ENCODE results near the gene ZNRF2. TPM values are rescaled to one million over a fixed set of nuclear protein-coding genes. Genes with fewer than 3 reads are reported as not detected.
"Not testable (repeated sequence)": the region's sequence is repeated elsewhere in the genome, so short reads cannot be mapped to it uniquely, and the experiment has no call there.

ZNRF2 gene
- total RNA-seq, 1 experiment from 2014 or later = 19.9 TPM

DNA sequence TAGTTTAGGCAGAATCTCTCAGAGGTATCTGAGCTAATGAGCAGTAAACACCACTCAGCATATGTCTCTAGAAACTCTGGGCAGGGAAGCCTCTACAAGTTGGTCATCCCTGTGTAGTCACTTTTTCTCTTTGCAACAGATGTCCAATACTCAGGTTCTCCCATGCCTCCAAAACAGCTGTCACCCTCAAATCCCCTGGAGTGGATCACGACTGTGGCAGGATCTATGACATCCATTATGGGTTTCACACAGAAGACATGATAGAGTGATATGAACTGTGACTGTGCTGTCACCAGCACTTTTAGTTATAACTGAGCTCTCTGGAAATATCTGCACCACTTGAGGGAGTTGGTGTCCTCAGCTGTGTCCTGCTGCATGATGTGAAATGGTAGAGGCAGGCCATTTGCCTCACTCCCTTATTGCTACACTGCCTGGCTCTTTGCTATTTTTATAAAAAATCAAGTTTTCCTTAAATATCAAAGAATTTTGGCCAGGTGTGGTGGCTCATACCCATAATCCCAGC is 24.1 kb upstream of the ZNRF2 start:
- DNase-seq (ENCODE audit: low read depth) = no peak

DNA sequence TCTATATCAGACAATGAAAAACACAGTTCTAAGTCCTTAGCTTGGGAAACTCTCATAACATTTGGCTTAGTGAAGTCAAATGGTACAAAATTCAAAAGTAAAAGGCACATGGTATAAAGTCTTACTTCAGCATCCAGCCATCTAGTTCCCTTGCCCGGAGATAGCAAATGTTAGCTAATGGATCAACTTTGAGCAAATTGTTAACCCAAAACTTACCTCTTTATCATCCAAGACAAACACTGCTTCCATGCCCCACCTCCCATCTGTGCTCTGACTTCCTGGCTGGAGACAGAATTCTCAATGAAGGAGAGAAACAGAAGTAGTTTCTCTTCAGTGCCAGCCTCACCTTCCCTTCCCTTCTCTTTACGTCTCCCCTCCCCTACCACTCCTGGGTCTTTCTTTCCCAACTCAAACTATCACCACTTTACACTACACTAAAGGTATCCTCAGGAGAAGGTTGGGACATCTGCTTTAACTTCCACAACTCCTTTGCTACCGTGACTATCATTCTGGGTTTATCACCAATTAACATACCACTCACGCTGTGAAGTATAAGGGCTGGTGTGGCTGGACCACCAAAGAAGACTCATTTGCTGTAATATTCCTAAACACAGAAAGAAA is 21.2 kb upstream of the ZNRF2 start:
- DNase-seq (ENCODE audit: low read depth) = no peak

DNA sequence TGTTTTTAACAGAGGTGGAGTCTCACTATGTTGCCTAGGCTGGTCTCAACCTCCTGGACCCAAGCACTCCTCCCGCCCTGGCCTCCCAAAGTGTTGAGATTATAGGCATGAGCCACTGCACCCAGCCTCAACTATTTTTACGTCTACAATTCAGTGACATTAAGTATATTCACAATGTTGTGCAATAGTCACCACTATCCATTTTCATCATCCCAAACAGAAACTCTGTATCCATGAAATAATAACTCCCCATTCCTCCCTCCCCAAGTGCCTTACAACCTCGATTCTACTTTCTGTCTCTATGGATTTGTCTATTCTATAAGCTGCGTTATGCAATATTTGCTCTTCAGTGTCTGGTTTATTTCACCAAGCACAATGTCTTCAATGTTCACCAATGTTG is 20.3 kb upstream of the ZNRF2 start:
- no peak for DNase-seq (ENCODE audit: low read depth)

DNA sequence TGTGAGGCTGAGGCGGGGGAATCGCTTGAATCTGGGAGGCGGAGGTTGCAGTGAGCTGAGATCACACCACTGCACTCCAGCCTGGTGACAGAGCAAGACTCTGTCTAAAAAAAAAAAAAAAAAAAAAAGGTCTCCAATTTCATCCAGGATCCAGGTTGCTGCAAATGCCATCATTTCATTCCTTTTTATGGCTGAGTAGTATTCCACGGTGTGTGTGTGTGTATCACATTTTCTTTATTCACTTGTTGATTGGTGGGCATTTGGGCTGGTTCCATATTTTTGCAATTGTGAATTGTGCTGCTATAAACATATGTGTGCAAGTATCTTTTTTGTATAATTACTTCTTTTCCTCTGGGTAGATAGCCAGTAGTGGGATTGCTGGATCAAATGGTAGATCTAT is 19.2 kb upstream of the ZNRF2 start:
- not testable (repeated sequence) for DNase-seq (ENCODE audit: low read depth)

DNA sequence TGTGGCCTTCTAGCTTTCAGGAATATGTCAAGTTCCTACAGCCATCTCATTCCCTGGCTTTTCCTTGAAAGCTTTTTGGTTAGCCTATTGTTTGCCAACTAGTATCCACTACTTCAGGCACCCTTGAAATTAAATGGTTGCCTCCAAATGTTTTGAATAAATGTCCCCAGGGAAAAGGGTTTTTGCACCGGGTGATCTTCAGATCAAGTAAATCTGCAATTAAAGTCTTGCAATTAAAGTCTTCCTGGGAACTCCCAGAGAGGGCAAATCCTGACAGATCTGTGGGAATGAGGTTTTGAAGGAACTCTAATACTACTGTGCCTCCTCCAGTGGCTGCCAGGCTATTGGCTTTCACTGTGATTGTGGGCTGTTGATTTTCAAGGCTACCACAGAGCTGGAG is 17.7 kb upstream of the ZNRF2 start:
- DNase-seq (ENCODE audit: low read depth) = no peak

DNA sequence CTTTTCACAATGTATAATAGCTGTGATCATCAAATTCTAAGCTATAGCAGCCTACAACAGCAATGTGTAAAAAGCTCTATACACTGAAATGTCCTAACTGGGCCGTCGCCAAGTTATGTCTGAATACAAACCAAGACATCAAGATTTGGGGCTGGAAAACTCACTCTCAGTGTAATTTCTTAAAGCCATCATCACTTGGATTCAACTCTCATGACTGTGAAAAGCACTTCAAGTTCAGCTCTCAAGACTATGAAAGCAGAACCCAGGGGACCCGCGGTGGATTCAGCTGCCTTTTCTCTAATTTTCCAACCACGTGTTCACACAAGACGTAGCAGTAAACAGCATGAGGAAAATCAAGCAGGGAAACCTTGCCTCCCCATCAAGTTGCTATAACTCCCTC is 15.8 kb upstream of the ZNRF2 start:
- DNase-seq (ENCODE audit: low read depth) = no peak

DNA sequence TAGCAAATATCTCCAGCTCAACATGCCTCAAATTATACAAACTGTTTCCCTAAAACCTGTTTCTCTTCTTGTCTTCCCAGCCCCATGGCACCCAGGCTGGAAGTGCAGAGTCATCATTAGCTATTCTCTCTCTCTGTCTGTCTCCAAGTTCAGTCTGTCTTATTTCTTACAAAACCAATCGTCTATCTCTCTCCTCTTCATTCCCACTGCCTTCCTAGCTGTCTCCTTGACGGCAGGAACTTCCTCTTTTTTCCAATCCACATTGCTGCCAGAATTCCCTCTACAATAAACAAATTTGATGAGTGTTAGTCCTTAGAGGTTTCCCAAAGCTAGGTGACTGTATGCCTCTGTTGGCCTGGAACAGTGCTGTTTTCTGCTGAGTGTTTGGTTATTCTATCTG is 14.9 kb upstream of the ZNRF2 start:
- DNase-seq (ENCODE audit: low read depth) = no peak

DNA sequence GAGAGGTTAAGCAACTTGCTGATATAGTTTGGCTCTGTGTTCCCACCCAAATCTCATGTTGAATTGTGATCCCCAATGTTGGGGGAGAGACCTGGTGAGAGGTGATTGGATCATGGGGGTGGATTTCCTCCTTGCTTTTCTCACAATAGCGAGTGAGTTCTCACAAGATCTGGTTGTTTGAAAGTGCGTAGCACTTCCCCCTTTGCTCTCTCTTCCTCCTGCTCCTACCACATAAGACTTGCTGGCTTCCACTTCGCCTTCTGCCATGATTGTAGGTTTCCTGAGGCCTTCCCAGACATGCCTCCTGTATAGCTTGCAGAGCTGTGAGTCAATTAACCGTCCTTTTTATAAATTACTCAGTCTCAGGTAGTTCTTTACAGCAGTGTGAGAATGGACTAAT is 13.5 kb upstream of the ZNRF2 start:
- DNase-seq (ENCODE audit: low read depth) = no peak

DNA sequence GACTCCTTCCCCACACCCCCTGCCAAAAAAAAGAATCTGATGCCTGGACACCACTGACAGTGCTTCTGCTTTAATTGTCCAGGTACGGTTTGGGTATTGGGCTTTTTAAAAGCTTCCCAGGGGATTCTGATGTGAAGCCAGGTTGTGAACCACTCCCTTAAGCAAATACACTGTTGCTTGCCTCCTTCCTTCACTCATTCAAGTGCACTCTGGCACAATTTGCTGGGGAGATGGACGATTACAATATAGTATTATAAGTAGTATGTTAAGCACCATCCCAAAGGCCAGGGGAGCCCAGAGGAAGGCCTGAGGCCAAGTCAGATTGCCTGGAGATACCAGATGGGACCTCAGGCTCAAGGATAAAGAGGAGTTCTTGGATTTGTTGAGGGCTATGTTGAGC is 12.3 kb upstream of the ZNRF2 start:
- no peak for DNase-seq (ENCODE audit: low read depth)

DNA sequence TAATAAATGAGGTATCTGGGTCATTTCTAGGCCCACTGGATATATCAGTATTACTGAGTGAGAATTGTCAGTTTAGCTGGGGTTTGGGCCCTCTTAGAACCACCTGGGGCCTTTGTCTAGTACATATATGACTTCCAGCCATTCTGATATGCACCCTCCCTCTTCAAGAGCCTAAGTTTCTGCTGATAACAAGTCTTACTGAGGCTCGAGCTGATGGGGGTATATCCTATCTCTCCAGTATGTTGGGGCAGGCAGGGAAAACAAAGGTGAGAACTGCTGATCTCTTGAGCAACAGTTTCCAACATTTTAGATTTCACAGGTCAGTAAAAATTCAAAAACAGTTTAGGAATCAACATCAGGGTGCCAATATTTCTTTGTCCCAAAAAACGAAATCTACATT is 10.8 kb upstream of the ZNRF2 start:
- no peak for DNase-seq (ENCODE audit: low read depth)

DNA sequence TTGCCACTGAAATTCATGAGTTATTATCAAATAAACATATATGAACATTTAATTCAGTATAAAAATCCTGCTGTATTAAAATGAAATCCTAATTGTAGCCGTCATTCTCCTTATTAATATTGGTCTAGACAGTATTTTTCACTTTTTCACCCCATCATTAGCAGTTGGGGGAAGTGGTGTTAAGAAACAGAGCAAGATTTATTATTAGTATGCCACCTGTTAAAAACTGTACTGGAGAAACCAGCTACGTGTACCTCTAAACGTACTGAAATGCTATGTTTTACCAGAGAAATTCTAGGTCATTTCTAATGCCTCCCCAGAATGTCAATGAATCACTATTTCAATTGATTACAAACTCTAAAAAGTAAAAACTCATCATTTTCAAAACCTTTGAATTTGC is 9.8 kb upstream of the ZNRF2 start:
- no peak for DNase-seq (ENCODE audit: low read depth)

DNA sequence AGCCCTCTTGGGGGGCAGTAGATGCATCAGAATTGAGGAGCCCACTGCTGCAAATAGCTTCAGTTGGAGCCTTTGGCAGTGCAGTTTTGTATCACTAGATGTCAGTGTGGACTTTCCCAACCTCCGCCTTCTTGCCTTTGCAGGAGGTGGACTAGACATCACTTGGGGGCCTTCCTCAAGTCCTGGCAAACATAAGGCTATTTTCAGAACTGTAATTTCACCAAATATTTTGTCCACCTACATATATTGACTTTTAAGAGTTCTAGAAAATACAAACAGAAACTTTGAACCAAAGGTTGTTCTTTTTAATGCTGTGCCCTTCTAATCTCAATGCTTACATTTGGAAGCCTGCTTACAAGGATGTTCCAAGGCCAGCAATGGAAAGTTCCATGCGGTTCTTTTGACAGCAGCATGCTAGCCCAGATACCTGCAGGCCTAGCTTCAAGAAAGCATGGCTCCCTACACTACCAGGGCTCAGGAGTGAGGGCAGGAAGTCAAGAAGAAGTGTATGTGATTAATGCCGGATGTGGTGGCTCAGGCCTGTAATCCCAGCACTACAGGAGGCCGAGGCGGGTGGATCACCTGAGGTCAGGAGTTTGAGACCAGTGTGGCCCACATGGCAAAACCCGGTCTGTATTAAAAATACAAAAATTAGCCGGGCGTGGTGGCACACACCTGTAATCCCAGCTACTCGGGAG is 8.0 kb upstream of the ZNRF2 start:
- DNase-seq (ENCODE audit: low read depth) = peak; percentile 68

DNA sequence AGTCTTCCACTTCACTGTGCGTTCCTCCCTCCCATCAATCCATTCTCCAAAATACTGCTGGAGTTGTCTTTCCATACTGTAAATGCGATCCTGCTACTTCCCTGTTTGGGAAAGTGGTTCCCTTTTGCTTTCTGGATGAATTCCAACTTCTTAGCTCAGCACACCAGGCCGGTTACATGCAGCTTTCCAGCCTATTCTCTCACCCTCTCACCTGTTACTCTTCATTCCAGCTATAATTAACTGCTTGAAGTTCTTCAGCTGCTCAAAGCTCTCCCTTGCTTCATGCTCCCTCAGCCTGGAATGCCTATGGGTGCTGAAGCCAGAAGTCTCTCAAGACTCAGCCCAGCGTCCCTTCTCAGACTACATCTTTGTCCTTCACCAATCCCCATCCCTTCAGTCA is 6.0 kb upstream of the ZNRF2 start:
- no peak for DNase-seq (ENCODE audit: low read depth)

DNA sequence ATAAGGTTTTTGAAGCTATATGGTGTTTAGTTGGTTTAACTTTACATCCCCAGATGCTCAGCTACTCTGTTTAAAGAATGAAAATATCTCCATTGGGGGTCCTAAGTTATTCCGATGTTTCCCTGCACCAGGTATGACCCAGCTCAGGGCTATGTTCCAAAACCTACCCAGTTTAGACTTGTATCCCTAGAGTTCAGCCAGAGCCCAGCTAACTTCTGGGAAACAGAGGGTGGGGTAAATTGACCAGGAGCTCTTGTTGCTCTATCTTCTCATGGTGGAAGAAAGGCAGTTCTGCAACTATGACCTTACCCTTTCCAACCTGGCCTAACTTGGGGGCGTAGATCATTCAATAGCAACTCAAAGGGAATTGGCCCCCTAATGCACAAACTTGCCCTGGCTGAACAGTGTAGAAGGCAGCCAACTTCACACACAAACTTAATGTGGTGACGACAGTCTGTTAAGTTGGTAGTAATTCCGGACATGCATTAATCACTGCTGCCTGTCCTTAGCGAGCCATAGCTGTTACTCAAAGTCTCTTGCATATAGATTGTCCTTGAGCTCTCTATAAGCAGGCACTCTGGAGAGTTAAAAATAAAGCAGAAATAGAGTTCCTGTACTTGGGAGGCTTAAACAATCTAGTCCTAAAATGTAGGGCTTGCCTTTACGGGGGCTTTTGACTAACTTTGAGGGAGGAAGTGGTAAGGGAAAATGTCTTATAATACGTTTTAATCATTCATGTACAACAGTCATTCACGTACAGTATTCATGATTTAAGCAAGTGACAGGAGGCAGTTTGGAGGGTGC is 5.3 kb upstream of the ZNRF2 start:
- no peak for DNase-seq (ENCODE audit: low read depth)

DNA sequence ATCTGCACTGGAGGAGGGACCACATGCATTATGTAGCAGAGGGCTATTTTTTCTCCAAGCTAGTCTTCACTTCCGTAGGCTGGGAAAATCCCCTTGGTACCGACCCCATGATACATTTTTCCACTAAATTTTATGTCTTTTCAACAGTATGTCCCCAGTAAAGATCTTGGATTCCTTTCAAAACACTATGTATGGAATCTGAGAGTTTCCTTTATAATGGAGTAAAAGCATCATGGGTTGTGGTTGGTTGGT is 4.8 kb upstream of the ZNRF2 start:
- DNase-seq (ENCODE audit: low read depth) = no peak

DNA sequence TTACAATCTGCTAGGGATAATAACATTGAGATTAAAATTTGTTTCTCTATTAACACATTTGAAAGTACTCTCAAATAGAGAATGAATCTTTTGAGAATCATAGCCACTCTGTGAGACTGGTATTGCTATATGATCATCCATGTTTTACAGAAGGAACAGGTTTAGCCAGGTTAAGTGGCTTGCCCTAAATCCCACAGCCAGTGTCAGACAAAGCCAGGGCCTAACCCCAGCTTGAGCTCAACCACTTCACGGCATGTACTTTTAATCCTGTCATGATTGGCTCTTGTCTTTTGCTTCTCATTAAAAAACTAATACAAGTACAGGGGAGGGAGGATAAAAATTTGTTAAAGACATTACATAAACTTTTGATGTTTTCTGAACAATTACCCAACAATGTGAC is 3.8 kb upstream of the ZNRF2 start:
- DNase-seq (ENCODE audit: low read depth) = no peak

DNA sequence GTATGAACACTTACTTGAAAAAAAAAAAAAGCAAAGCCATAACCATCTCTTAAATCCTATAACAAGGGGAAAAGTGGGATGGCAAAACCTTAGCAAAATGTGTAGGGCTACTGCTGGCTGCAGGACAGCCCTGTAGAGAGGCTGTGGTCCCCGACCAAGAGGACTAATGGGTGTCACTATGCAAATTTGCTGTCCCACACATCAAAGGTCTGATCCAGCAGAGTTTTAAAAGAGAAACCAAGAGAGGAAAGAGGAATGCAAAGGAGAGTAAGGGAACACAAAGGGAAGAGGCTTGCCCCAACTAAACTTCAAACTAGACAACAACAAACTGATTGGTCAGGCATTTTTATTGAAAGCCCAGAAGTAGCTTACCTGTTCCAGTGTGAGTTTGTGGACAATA is 3.1 kb upstream of the ZNRF2 start:
- DNase-seq (ENCODE audit: low read depth) = no peak

DNA sequence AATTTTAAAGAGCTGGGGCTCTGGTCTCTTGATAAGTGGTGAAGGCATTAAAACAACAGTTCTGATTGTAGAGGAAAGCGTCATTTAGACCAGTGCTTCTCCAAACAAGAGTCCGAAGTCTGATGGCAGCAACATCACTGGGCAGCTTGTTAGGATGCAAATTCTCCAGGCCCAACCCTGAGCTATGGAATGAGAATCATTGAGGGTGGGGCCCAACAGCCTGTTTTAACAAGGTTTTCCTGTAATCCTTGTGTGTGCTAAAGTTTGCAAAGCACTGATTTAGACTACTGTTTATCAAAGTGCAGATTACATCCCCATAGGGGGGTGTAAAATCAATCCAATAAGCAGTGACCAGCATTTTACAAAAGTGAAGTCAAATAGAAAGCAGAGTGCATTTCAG is 2.6 kb upstream of the ZNRF2 start:
- DNase-seq (ENCODE audit: low read depth) = no peak

DNA sequence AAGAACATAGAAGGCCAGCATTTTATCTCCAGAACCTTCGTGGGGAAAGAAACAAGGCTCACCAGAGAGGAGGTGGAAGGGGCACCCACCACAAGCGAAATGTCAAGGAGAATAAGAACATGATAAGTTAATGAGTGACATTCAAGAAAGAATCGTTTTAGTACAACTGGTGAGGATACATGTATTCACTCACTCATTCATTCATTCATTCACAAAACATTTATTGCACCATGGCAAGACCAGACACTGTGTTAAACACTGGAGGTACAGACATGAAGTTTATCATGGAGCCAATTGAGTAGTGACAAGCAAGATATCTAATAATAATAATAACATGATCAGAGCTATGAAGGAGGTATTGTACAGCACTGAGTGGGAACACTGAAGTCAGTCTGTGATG is 1.7 kb upstream of the ZNRF2 start:
- no peak for DNase-seq (ENCODE audit: low read depth)

DNA sequence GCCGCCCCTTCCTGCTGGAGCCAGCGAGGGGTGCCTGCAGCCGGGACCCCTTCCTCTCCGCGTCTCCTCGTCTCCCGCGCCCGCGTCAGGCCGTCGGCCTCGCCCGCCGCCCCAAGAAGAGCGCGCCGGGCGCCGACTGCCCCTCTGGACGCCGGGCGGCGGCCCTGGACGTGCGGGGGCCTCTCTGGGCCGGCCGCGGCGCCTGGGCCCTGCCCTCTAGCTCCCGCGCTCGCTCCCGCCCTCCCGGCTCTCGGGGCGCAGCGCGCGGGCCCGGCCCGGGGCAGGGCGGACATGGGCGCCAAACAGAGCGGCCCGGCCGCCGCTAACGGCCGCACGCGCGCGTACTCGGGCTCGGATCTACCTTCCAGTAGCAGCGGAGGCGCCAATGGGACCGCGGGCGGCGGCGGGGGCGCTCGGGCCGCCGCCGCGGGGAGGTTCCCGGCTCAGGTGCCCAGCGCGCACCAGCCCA is 704 bp downstream of the ZNRF2 start:
- DNase-seq (ENCODE audit: low read depth) = no peak

DNA sequence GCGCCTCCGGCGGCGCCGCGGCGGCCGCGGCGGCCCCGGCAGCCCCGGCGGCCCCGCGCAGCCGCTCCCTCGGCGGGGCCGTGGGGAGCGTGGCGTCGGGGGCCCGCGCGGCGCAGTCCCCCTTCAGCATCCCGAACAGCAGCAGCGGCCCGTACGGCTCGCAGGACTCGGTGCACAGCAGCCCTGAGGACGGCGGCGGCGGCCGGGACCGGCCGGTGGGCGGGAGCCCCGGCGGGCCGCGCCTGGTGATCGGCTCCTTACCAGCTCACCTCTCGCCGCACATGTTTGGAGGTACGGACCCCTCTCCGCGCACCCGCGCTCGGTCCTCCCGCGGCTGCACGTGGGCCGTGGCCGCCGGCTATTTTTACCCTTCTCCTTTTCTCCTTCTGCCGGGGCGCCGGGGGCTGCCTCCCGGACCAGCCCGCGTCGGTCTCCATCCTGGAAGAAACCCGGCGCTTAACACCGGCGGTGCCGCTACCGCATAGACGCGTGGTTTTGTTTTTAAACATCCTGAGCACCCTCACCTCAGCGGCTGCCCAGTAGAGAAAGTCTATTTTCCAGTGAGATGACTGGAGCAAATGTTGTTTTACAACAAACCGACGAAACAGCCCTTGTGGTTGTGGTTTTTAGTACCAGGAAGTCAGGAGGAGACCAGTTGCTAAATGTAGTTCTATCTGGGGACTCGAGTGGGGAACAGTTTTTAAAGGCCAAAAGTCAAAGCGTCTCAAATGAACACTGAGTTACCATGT is 1.3 kb downstream of the ZNRF2 start:
- peak; percentile 76 for DNase-seq (ENCODE audit: low read depth)

DNA sequence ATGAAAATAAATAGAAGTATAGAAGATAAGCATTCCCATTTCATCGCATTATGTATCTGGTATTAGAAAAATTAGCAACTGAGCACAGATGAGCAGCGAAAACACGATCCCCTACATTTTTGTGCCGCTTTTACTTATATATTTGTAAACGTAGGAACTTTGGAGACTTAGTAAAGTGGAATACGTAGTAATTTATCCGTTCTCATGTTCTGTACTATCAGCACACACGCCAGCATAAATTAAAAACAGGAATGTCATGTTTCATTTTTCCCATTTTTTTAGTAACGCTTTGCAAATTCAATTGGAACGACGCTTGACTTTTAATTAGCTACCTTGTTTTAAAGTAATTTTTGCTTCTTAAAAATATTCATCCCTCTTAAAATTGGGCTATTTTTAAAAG is 2.4 kb downstream of the ZNRF2 start:
- no peak for DNase-seq (ENCODE audit: low read depth)
